Sigmoid colon (tissue), 7 donors: Measurements from ENCODE around the gene PSMD3. TPM values are rescaled to one million over a fixed set of nuclear protein-coding genes. Genes with fewer than 3 reads are reported as not detected.

Source experiments
- DNase-seq: peaks from one replicate; pipeline ENCODE4 v3.0.0-alpha.2; 2019
- H3K27ac ChIP-seq, 4 donors: fragments of 200-600 bp; sonication (generic); one replicate each; pipeline ENCODE4 v1.5.1; 2016 to 2019; ENCODE audit warnings: mild to moderate bottlenecking in 1 of 4
- H3K27me3 ChIP-seq, 3 donors: fragments of 200-600 bp; sonication (generic); one replicate each; pipeline ENCODE4 v1.5.1; 2019; ENCODE audit warnings: mild to moderate bottlenecking in 1 of 3
- H3K36me3 ChIP-seq, 4 donors: fragments of 200-600 bp; sonication (generic); one replicate each; pipeline ENCODE4 v1.5.1; 2016 to 2019
- H3K4me1 ChIP-seq, 4 donors: fragments of 200-600 bp; sonication (generic); one replicate each; pipeline ENCODE4 v1.5.1; 2017 to 2019
- H3K4me3 ChIP-seq, 4 donors: fragments of 200-600 bp; sonication (generic); one replicate each; pipeline ENCODE4 v1.5.1; 2017 to 2019; ENCODE audit warnings: mild to moderate bottlenecking in 2 of 4, moderate library complexity in 1 of 4
- H3K9me3 ChIP-seq, 4 donors: fragments of 200-600 bp in 3 of 4; sonication (generic) in 3 of 4; one replicate each; pipeline versions ENCODE4 v1.5.1 to v1.6.1; 2013 to 2019
- CTCF ChIP-seq, 4 experiments: fragments of 450-650 bp in 3 of 4; fragments of 200-600 bp in 1 of 4; IDR thresholded peaks; one replicate each; pipeline ENCODE4 v1.5.1; 2016 to 2019; ENCODE audit warnings: antibody characterized with exemption in 4 of 4, mild to moderate bottlenecking in 3 of 4, moderate library complexity in 2 of 4
- EP300 ChIP-seq, 4 donors: sonication (generic); formaldehyde crosslinking; IDR thresholded peaks; one replicate each; pipeline ENCODE4 v1.6.1; 2017; ENCODE audit warnings: antibody characterized with exemption in 4 of 4
- POLR2A ChIP-seq, 2 donors: fragments of 450-650 bp; IDR thresholded peaks; one replicate each; pipeline ENCODE4 v1.6.1; 2016; ENCODE audit warnings: antibody characterized with exemption in 2 of 2, mild to moderate bottlenecking in 2 of 2, moderate library complexity in 2 of 2
- POLR2AphosphoS5 ChIP-seq, 4 donors: sonication (generic); formaldehyde crosslinking; IDR thresholded peaks; one replicate each; pipeline ENCODE4 v1.6.1; 2017; ENCODE audit warnings: antibody characterized with exemption in 4 of 4
- WGBS, 2 donors: extraction: QIAGEN DNeasy Blood & Tissue Kit; methylation state at CpG; one replicate each; pipeline ENCODE4 v1.1.7; 2013; 5-methylcytosine and 5-hydroxymethylcytosine counted together
- intact Hi-C: fragments of 100-400 bp; cut with DNase I; formaldehyde crosslinking; loops from one replicate; pipeline ENCODE4 v1.15.1; 2023
- polyA plus RNA-seq, 3 donors: library from polyadenylated mRNA; stranded (reverse); fragments of 200-250 nt; gene quantifications; one replicate each; pipeline ENCODE4 v1.2.3, GENCODE V29; 2013
- total RNA-seq, 4 donors: library from RNA; depleted of rRNA; stranded (reverse); fragments of >200 nt; gene quantifications; one replicate each; pipeline ENCODE4 v1.1.0, GENCODE V29; 2016
- donor health status: healthy with polysubstance abuse.
- donor health status: Bipolar disorder and iron deficiency.
- donor health status: healthy.

The PSMD3 gene
- total and polyA plus RNA-seq, 7 donors, result 53.2 to 112 (median 66.7) TPM

GRCh38 chr17:40015005-40015997 lies 34.7 kb downstream of the PSMD3 start, which contains the start of gene CSF3:
Gene CSF3 (plus strand): TSS chr17:40015440. CDS start chr17:40015475, 35 bp downstream.
- 15 to 47% methylated on average over 20 of the region's 20 CpGs for WGBS, 2 donors
- Histone ChIP-seq H3K27ac (peak within 1 kb of the TSS; percentile 32 to 48 (median 42)), H3K36me3 (peaks cover 0 to 12% (median 8%) of the 10 kb centered on the region in 4 donors)

GRCh38 chr17:40015998-40016985 lies 35.7 kb downstream of the PSMD3 start:
- no peak for DNase-seq
- peaks cover 0 to 17% (median 9%) of the 10 kb centered on the region in 4 donors for H3K36me3 ChIP-seq
- no peak overlapping the region for H3K4me3 ChIP-seq
- no peak for TF ChIP-seq EP300 (IDR thresholded peaks at IDR 0.05)
- no peak for TF ChIP-seq CTCF (IDR thresholded peaks at IDR 0.05)
- no peak for TF ChIP-seq POLR2A (IDR thresholded peaks at IDR 0.05)
- TF ChIP-seq POLR2AphosphoS5 (IDR thresholded peaks at IDR 0.05), result no peak
- no peaks in the 10 kb centered on the region for H3K27me3 ChIP-seq
- 84 to 85% methylated on average over 26 of the region's 26 CpGs for WGBS, 2 donors
- H3K4me1 ChIP-seq, result peaks cover 0 to 50% (median 38%) of the 10 kb centered on the region in 4 donors
- H3K9me3 ChIP-seq, result no peaks in the 10 kb centered on the region
- intact Hi-C loops, result loop anchor here (5.0 kb wide), 1 partner anchor 276 kb away; no protein-coding TSS in a partner anchor
- H3K27ac ChIP-seq, result peak overlapping the region in 2 of 4 donors; percentile 70 to 79

More at GRCh38 chr17:40015005-40015997, 34.7 kb downstream of the PSMD3 start, which contains the start of gene CSF3:
- Histone ChIP-seq H3K27me3 (no peaks in the 10 kb centered on the region), H3K4me1 (peaks cover 0 to 41% (median 32%) of the 10 kb centered on the region in 4 donors), H3K4me3 (no peak within 1 kb of the TSS), H3K9me3 (no peaks in the 10 kb centered on the region)
- no peak for TF ChIP-seq CTCF (IDR thresholded peaks at IDR 0.05)
- no peak for TF ChIP-seq POLR2A (IDR thresholded peaks at IDR 0.05)
- TF ChIP-seq POLR2AphosphoS5 (IDR thresholded peaks at IDR 0.05), result no peak
- no peak for TF ChIP-seq EP300 (IDR thresholded peaks at IDR 0.05)
- no peak for DNase-seq
- intact Hi-C loops, result loop anchor here (5.0 kb wide), 1 partner anchor 277 kb away; no protein-coding TSS in a partner anchor

DNA sequence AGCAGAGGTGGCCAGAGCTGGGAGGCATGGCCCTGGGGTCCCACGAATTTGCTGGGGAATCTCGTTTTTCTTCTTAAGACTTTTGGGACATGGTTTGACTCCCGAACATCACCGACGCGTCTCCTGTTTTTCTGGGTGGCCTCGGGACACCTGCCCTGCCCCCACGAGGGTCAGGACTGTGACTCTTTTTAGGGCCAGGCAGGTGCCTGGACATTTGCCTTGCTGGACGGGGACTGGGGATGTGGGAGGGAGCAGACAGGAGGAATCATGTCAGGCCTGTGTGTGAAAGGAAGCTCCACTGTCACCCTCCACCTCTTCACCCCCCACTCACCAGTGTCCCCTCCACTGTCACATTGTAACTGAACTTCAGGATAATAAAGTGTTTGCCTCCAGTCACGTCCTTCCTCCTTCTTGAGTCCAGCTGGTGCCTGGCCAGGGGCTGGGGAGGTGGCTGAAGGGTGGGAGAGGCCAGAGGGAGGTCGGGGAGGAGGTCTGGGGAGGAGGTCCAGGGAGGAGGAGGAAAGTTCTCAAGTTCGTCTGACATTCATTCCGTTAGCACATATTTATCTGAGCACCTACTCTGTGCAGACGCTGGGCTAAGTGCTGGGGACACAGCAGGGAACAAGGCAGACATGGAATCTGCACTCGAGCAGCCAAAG lies 36.9 kb downstream of the PSMD3 start:
- H3K4me3 ChIP-seq, result no peak overlapping the region
- H3K9me3 ChIP-seq, result no peaks in the 10 kb centered on the region
- TF ChIP-seq EP300 (IDR thresholded peaks at IDR 0.05), result no peak
- no peak for TF ChIP-seq POLR2A (IDR thresholded peaks at IDR 0.05)
- no peak for TF ChIP-seq POLR2AphosphoS5 (IDR thresholded peaks at IDR 0.05)
- no peak for TF ChIP-seq CTCF (IDR thresholded peaks at IDR 0.05)
- peaks cover 5 to 30% (median 15%) of the 10 kb centered on the region in 4 donors for H3K36me3 ChIP-seq
- H3K27ac ChIP-seq, result peak overlapping the region; percentile 55 to 79 (median 72)
- H3K4me1 ChIP-seq, result peaks cover 0 to 59% (median 47%) of the 10 kb centered on the region in 4 donors
- no peak for DNase-seq
- intact Hi-C loops, result loop anchor here (5.0 kb wide), 1 partner anchor 275 kb away; no protein-coding TSS in a partner anchor
- H3K27me3 ChIP-seq, result no peaks in the 10 kb centered on the region
- WGBS, 2 donors, result 59 to 61% methylated on average over 15 of the region's 15 CpGs
